Subcutaneous adipose tissue (tissue), 4 donors: ENCODE measurements around the gene WDFY1. TPM values are rescaled to one million over a fixed set of nuclear protein-coding genes. Genes with fewer than 3 reads are reported as not detected.

Experiments used
- total RNA-seq, 4 donors: library from RNA; depleted of rRNA; stranded (reverse); fragments of >200 nt; gene quantifications; one replicate each; pipeline ENCODE4 v1.1.0, GENCODE V29; 2016
- TF ChIP-seq, protein P1 (sequence below): fragments of 450-650 bp; IDR thresholded peaks from one replicate; pipeline ENCODE4 v1.5.1; 2016; ENCODE audit warnings: low read depth, mild to moderate bottlenecking, control low read depth, antibody characterized with exemption, moderate library complexity

WDFY1 gene
- total RNA-seq, 4 donors from 2014 or later, result 38.1 to 55.2 (median 45.6) TPM

DNA sequence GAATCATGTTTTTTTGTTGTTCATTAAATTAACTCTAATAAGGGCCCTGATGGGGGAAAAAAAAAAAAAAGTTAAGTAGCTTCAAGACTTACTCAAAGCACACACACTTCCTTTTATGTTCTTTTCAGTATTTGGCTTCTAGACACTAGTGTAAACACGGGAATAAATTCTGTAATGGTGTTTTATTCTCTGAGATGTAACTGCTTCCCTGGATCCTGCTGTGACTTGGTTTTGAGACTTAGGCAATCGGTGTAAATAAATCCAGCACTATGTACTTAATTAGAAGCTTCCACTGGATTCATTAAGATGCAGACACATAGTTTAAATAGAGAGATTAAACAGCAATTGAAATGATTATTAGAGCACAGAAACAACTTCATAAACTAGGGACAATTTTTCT, 81.6 kb downstream of the WDFY1 start:
- TF ChIP-seq, protein P1, sequence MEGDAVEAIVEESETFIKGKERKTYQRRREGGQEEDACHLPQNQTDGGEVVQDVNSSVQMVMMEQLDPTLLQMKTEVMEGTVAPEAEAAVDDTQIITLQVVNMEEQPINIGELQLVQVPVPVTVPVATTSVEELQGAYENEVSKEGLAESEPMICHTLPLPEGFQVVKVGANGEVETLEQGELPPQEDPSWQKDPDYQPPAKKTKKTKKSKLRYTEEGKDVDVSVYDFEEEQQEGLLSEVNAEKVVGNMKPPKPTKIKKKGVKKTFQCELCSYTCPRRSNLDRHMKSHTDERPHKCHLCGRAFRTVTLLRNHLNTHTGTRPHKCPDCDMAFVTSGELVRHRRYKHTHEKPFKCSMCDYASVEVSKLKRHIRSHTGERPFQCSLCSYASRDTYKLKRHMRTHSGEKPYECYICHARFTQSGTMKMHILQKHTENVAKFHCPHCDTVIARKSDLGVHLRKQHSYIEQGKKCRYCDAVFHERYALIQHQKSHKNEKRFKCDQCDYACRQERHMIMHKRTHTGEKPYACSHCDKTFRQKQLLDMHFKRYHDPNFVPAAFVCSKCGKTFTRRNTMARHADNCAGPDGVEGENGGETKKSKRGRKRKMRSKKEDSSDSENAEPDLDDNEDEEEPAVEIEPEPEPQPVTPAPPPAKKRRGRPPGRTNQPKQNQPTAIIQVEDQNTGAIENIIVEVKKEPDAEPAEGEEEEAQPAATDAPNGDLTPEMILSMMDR, result no peak

DNA sequence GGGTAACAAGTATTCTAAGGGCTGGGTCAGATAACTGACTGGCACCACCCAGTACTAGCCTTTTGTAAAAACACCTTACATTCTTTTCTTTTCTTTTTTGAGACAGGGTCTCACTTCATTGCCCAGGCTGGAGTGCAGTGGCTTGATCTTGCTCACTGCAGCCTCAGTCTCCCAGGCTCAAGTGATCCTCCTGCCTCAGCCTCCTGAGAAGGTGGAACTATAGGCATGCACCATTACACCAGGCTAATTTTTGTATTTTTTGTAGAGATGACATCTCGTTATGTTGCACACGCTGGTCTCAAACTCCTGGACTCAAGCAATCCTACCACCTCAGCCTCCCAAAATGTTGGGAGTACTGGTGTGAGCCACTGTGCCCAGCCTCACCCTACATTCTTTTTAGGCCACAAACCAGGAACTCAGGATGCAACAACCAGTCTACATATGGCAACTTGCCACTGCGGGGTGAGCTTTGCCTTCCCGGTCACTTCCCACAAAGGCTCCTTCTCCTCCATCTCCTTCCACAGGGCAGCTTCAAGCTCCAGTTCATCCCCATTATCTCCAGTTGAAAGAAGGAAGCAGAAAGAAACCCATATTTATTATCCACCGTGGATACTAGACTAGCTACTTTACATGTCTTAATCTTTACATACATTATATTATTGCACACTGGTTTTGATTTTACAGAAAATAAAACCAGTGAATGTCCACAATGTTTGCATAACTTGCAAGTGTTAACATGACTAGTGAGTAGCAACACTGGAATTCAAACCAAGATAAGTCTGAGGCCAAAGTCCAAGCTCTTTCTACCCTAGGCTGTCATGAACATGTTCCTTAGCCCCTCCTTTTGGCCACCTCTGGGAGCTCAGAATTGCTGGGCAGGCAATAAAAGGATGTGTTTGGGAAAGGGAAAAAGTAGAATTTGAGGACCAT, 84.1 kb downstream of the WDFY1 start:
- TF ChIP-seq, protein P1, result no peak

DNA sequence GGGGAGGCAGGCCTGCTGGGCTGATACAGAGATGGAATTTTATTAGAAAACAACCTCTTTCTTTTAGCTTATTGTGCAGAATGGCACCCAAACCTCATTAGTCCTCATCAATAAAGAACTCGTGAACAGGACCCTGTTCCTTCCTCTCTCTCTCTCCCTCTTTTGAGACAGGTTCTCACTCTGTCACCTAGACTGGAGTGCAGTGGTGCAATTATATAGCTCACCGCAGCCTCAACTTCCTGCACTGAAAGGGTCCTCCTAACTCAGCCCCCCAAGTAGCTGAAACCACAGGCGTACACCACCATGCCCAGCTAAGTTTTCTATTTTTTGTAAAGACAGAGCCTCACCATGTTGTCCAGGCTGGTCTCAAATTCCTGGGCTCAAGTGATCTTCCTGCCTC, 86.1 kb downstream of the WDFY1 start:
- TF ChIP-seq, protein P1, result no peak

DNA sequence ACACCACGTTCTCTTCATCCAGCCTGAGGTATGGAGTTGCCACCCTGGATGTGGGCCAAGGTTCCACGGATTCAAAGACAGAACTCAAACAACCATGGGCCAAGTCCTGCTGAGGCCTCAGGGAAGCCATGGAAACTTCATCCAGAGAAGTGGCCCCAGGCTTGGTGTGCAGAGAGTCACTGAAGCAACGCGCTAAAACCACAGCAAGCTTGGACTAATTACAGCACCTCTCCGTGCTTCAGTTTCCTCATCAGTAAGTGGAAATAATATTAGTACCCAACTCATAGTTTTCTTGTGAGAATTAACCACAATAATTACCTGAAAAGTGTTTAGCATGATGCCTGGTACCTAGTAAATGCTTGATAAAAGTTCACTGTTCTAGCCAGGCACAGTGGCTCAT, 88.6 kb downstream of the WDFY1 start:
- TF ChIP-seq, protein P1, result no peak

DNA sequence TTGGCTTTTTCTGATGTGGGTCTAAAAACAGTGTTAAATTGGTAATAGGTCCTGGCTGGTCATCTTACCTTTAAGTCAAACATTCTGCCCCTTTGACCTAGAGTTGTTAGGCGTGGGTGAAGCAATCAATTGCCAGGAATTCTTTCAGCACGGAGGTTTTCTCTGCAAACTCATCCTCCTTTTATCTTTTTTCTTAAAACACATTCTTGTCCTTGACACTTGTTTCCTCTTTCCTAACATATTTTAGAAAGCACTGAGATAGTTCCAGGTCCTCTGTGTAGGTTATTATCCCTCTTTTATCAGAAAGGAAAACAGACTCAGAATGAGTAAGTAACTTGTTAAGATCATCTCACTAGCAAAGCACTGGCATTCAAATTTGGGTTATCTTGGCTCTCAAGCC, 89.1 kb downstream of the WDFY1 start:
- TF ChIP-seq, protein P1, result no peak

DNA sequence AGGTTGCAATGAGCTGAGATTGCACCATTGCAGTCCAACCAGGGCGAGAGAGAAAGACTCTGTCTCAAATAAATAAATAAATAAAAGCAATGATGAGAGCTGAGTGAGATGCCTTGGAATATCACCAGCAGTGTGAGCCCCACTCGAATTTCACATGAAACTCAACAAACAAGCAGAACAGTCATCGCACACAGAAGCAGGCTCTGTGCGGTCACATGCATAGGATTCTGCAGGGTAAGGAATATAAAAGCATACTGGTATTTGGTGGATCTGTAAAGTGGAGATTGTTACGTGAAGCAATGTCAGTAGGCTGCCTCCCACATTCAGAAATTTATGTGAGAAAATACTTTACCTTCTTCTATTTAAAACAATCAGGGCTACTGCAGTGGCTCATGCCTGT, 89.7 kb downstream of the WDFY1 start:
- TF ChIP-seq, protein P1, result no peak

DNA sequence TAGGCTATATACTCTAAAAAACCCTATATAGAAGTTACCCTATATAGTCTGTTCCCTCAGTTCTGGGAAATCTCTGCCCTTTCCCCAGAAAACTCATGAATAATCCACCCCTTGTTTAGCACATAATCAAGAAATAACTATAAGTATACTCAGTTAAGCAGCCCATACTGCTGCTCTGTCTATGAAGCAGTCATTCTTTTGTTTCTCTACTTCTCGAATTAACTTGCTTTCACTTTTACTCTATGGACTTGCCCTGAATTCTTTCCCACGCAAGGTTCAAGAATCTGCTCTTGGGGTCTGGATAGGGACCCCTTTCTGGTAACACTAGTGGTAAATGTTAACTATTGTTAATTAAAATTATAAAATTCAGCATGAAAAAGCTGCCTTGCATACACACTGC, 90.4 kb downstream of the WDFY1 start:
- TF ChIP-seq, protein P1, result no peak
